IMR-90 (cell line): ENCODE results near the gene CAPN10. TPM values are rescaled to one million over a fixed set of nuclear protein-coding genes. Genes with fewer than 3 reads are reported as not detected.

Experiments
- ATAC-seq: fragments of 200-7000 bp; cut with Tn5 transposase; 2 replicates; pipeline ENCODE4 v1.9.1; 2020; ENCODE audit warnings: low read depth, mild to moderate bottlenecking, moderate library complexity
- BruUV-seq: library from RNA; stranded (reverse); fragments of 400-500 nt; replicated peaks from 2 replicates; lab custom pipeline; 2021; lab: Mats Ljungman, UMichigan
- CTCF ChIA-PET: fragments of 300-600 bp; formaldehyde crosslinking; extraction: SDS; loops from one replicate; lab custom pipeline; 2021; ENCODE audit warnings: antibody characterized with exemption; lab: Yijun Ruan, JAX
- POLR2A ChIA-PET: fragments of 300-600 bp; sonication (Branson Sonifier 250); formaldehyde crosslinking; loops from one replicate; lab custom pipeline; 2022; ENCODE audit warnings: antibody characterized with exemption; ENCODE audit not compliant: unreplicated experiment; lab: Charles Lee
- DNase-seq: peaks from one replicate; pipeline ENCODE4 v3.0.0; 2013
- H2AFZ ChIP-seq: replicated peaks from 2 replicates; pipeline ENCODE3; 2013; ENCODE audit warnings: low read length, mild to moderate bottlenecking; ENCODE audit not compliant: poor library complexity
- H2AK5ac ChIP-seq: 2 replicates; pipeline ENCODE4 v1.6.1; 2013; ENCODE audit warnings: low read depth, low read length, inconsistent platforms
- H2AK9ac ChIP-seq: replicated peaks from 2 replicates; pipeline ENCODE3; 2013; ENCODE audit warnings: mild to moderate bottlenecking, low read depth, low read length, moderate library complexity; ENCODE audit not compliant: poor library complexity
- H2BK120ac ChIP-seq: 2 replicates; pipeline ENCODE4 v1.6.1; 2013; ENCODE audit warnings: low read depth, low read length, inconsistent platforms
- H2BK15ac ChIP-seq: 3 replicates; pipeline ENCODE4 v1.6.1; 2013; ENCODE audit warnings: low read depth, low read length, inconsistent platforms
- H2BK20ac ChIP-seq: 2 replicates; pipeline ENCODE4 v1.6.1; 2013; ENCODE audit warnings: low read depth, mild to moderate bottlenecking, inconsistent platforms, low read length, moderate library complexity
- H2BK5ac ChIP-seq: 2 replicates; pipeline ENCODE4 v1.6.1; 2013; ENCODE audit warnings: mild to moderate bottlenecking, low read depth, low read length, inconsistent platforms; ENCODE audit not compliant: poor library complexity, severe bottlenecking
- H3K14ac ChIP-seq: replicated peaks from 2 replicates; pipeline ENCODE4 v1.6.1; 2013; ENCODE audit warnings: low read depth, low read length, inconsistent platforms
- H3K18ac ChIP-seq: 2 replicates; pipeline ENCODE4 v1.6.1; 2013; ENCODE audit warnings: low read depth, low read length, control low read depth
- H3K23ac ChIP-seq: 2 replicates; pipeline ENCODE4 v1.6.1; 2013; ENCODE audit warnings: low read depth, low read length, inconsistent platforms
- H3K27ac ChIP-seq: 2 replicates; pipeline ENCODE4 v1.5.1; 2013; ENCODE audit warnings: mild to moderate bottlenecking, control low read depth, low read length; ENCODE audit not compliant: insufficient read depth
- H3K27me3 ChIP-seq: 2 replicates; pipeline ENCODE4 v1.6.1; 2013; ENCODE audit warnings: low read length; ENCODE audit not compliant: control insufficient read depth, insufficient read depth
- H3K36me3 ChIP-seq: 2 replicates; pipeline ENCODE4 v1.6.1; 2013; ENCODE audit warnings: low read length, mixed read lengths; ENCODE audit not compliant: control insufficient read depth, insufficient read depth
- H3K4ac ChIP-seq: 2 replicates; pipeline ENCODE4 v1.6.1; 2013; ENCODE audit warnings: low read depth, low read length, inconsistent platforms
- H3K4me1 ChIP-seq: 2 replicates; pipeline ENCODE4 v1.6.1; 2013; ENCODE audit warnings: low read length, mixed read lengths; ENCODE audit not compliant: control insufficient read depth, insufficient read depth
- H3K4me2 ChIP-seq: 2 replicates; pipeline ENCODE4 v1.6.1; 2013; ENCODE audit warnings: low read depth, mild to moderate bottlenecking, control low read depth, low read length, moderate library complexity
- H3K4me3 ChIP-seq: 2 replicates; pipeline ENCODE4 v1.5.1; 2013; ENCODE audit warnings: low read depth, mild to moderate bottlenecking, control low read depth, low read length, moderate library complexity; ENCODE audit not compliant: insufficient read depth
- H3K56ac ChIP-seq: 2 replicates; pipeline ENCODE4 v1.6.1; 2013; ENCODE audit warnings: low read length, inconsistent platforms; ENCODE audit not compliant: insufficient read depth; ENCODE audit errors: extremely low read depth
- H3K79me1 ChIP-seq, 2 experiments: 2 replicates each; pipeline ENCODE4 v1.6.1; 2013; ENCODE audit warnings: low read length in 2 of 2, inconsistent platforms in 1 of 2, low read depth in 1 of 2
- H3K9ac ChIP-seq: 2 replicates; pipeline ENCODE4 v1.6.1; 2013; ENCODE audit warnings: low read depth, low read length, control low read depth
- H3K9me1 ChIP-seq: 2 replicates; pipeline ENCODE4 v1.6.1; 2013; ENCODE audit warnings: low read length, inconsistent platforms; ENCODE audit not compliant: insufficient read depth
- H3K9me3 ChIP-seq: 2 replicates; pipeline ENCODE4 v1.6.1; 2013; ENCODE audit warnings: low read length; ENCODE audit not compliant: control insufficient read depth, insufficient read depth
- H4K20me1 ChIP-seq: 2 replicates; pipeline ENCODE4 v1.6.1; 2013; ENCODE audit warnings: low read length, inconsistent platforms; ENCODE audit not compliant: insufficient read depth
- H4K5ac ChIP-seq: 2 replicates; pipeline ENCODE4 v1.6.1; 2013; ENCODE audit warnings: mild to moderate bottlenecking, low read depth, low read length, control low read depth
- H4K8ac ChIP-seq, 2 experiments: 2 replicates each; pipeline ENCODE4 v1.6.1; 2013; ENCODE audit warnings: low read depth in 2 of 2, low read length in 2 of 2, control low read depth in 1 of 2, inconsistent platforms in 1 of 2
- H4K91ac ChIP-seq: 2 replicates; pipeline ENCODE4 v1.6.1; 2013; ENCODE audit warnings: low read depth, low read length, inconsistent platforms; ENCODE audit not compliant: insufficient read depth
- RCOR1 ChIP-seq: IDR thresholded peaks from 2 replicates; pipeline ENCODE4 v1.6.1; 2012; ENCODE audit warnings: mild to moderate bottlenecking, low read length, improper control_type of control experiment; ENCODE audit not compliant: insufficient replicate concordance
- WGBS, 2 experiments: methylation state at CpG; one replicate each; pipeline versions ENCODE4 v1.1.5 to v1.1.7; 2013; ENCODE audit warnings: missing lambda C conversion rate in 2 of 2; ENCODE audit not compliant: insufficient read length in 1 of 2; ENCODE audit errors: extremely low coverage in 2 of 2; 5-methylcytosine and 5-hydroxymethylcytosine counted together
- dilution Hi-C: fragments of 300-500 bp; cut with HindIII; formaldehyde crosslinking; loops from one replicate; pipeline ENCODE4 v1.14.3; 2018; ENCODE audit warnings: low sequenced_read_pairs; ENCODE audit not compliant: unreplicated experiment
- in situ Hi-C: fragments of 300-500 bp; cut with MboI; formaldehyde crosslinking; loops from 3 replicates; pipeline ENCODE4 v1.14.3; 2019; ENCODE audit warnings: low sequenced_read_pairs, inconsistent platforms, mixed read lengths
- intact Hi-C: fragments of 100-400 bp; cut with micrococcal nuclease; formaldehyde crosslinking; loops from 2 replicates; pipeline ENCODE4 v1.10.0; 2022
- polyA plus RNA-seq, 3 experiments: library from polyadenylated mRNA; depleted of rRNA; stranded (reverse); fragments of >200 nt; gene quantifications; 2 replicates each; pipeline ENCODE4 v1.2.3, GENCODE V29; 2012; ENCODE audit warnings: low replicate concordance in 1 of 3
- total RNA-seq: library from RNA; depleted of rRNA; stranded (reverse); fragments of >200 nt; gene quantifications from 2 replicates; pipeline ENCODE4 v1.2.3, GENCODE V29; 2012

The CAPN10 gene
- total and polyA plus RNA-seq, 2 of the 4 experiments (the other 2 are of a cell fraction), result 6.3 to 20.9 TPM

DNA sequence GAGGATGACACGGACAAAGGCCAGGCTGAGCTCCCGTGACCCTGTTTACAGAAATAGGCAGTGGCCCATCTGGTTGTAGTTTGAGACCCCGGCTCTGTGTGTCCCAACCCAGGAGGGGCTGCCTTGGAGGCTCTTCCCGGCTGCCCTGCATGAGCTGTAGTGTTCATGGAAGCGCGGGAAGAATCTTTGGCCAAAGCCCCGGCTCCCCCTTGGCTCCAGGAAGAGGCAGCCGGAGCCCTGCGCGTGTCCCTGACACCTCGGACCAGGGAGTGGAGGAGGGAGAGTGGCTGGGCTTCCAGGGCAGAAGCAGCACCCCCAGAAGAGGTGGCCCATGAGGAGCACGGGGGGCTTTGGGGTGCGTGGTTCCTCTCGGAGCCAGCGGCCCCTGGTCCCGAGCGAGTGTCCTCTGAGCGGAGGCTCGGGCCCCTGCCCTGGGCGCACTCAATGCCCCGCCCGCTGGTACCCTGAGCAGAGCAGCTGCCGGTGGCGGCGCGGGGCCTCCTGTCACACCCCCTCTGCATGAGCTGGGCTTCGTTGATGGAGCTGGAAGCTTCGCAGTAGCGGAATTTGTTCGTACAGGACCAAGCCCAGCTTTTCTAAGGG, 60.5 kb downstream of the CAPN10 start:
- POLR2A ChIA-PET, result no interaction called here
- Histone ChIP-seq H3K27ac (no peak overlapping the region), H3K18ac (no peak overlapping the region), H2AK9ac (no peak overlapping the region), H3K4ac (no peak overlapping the region), H3K4me2 (no peak overlapping the region), H3K27me3 (peaks cover 74% of the 10 kb centered on the region), H3K79me1 (no peaks in the 10 kb centered on the region), H4K20me1 (no peaks in the 10 kb centered on the region), H3K23ac (no peak overlapping the region), H3K4me1 (no peaks in the 10 kb centered on the region), H3K4me3 (no peak overlapping the region), H2BK120ac (no peak overlapping the region), H3K9me1 (no peaks in the 10 kb centered on the region), H3K9me3 (no peaks in the 10 kb centered on the region; the same call in 1 of the 2 replicates), H2AFZ (no peak overlapping the region), H3K36me3 (no peaks in the 10 kb centered on the region), H4K91ac (no peak overlapping the region), H3K9ac (no peak overlapping the region), H4K8ac (no peak overlapping the region), H3K14ac (no peak overlapping the region), H2AK5ac (no peak overlapping the region), H3K56ac (no peak overlapping the region), H2BK5ac (no peak overlapping the region), H2BK15ac (no peak overlapping the region), H2BK20ac (no peak overlapping the region), H4K5ac (no peak overlapping the region)
- in situ Hi-C loops, result no loop called here
- 54% methylated on average over 4 of the region's 30 CpGs; no CpG with 5 or more reads in 1 of the 2 experiments for WGBS, 2 experiments
- ATAC-seq (no peak), DNase-seq (no peak)
- no TSS peak for BruUV-seq
- CTCF ChIA-PET, result no interaction called here
- intact Hi-C loops, result no loop called here
- no peak for TF ChIP-seq RCOR1
- dilution Hi-C loops, result no loop called here
